Cardiac muscle cell (in vitro differentiated cells and primary cell): ENCODE measurements around the gene CCL25. TPM values are rescaled to one million over a fixed set of nuclear protein-coding genes. Genes with fewer than 3 reads are reported as not detected.

ENCODE experiments used
- DNase-seq, 2 donors: peaks; one replicate each; pipeline versions ENCODE4 v3.0.0 to v3.0.0-alpha.2; 2010 to 2017; ENCODE audit warnings: low read depth in 1 of 2, low spot score in 1 of 2
- H3K27ac ChIP-seq: fragments of 200-600 bp; sonication (generic); 2 replicates; pipeline ENCODE4 v1.5.1; 2016
- H3K27me3 ChIP-seq: fragments of 200-600 bp; sonication (generic); 2 replicates; pipeline ENCODE4 v1.6.0; 2016; ENCODE audit warnings: control low read depth
- H3K36me3 ChIP-seq: fragments of 200-600 bp; sonication (generic); 2 replicates; pipeline ENCODE4 v1.5.1; 2016; ENCODE audit warnings: control low read depth
- H3K4me1 ChIP-seq: fragments of 200-600 bp; sonication (generic); 2 replicates; pipeline ENCODE4 v1.8.1; 2017; ENCODE audit warnings: low read depth, mild to moderate bottlenecking, mixed run types
- H3K4me3 ChIP-seq: fragments of 200-600 bp; sonication (generic); 2 replicates; pipeline ENCODE4 v1.5.1; 2016; ENCODE audit warnings: mild to moderate bottlenecking
- H3K9me3 ChIP-seq: fragments of 200-600 bp; sonication (generic); 2 replicates; pipeline ENCODE4 v1.5.1; 2017; ENCODE audit warnings: low read depth, mild to moderate bottlenecking, control low read depth
- CTCF ChIP-seq: IDR thresholded peaks from 2 replicates; pipeline ENCODE4 v1.5.1; 2012; ENCODE audit warnings: low read depth, mild to moderate bottlenecking, low read length
- polyA plus RNA-seq: library from polyadenylated mRNA; unstranded; fragments of >200 nt; fragmentation: Nextera tagmentation; extraction: Ambion mirVana; gene quantifications from 2 replicates; pipeline ENCODE4 v1.2.1, GENCODE V29; 2016
- total RNA-seq: library from RNA; depleted of rRNA; stranded (reverse); fragments of >200 nt; gene quantifications from 2 replicates; pipeline ENCODE4 v1.2.3, GENCODE V29; 2016

Gene CCL25
- total and polyA plus RNA-seq, 2 experiments from 2014 or later: not detected

GRCh38 chr19:8064911-8065874 is 12.6 kb downstream of the CCL25 start:
- H3K27ac ChIP-seq: no peak overlapping the region
- no peak overlapping the region for H3K4me3 ChIP-seq
- no peak for TF ChIP-seq CTCF
- H3K9me3 ChIP-seq: no peaks in the 10 kb centered on the region
- H3K27me3 ChIP-seq: no peaks in the 10 kb centered on the region
- H3K4me1 ChIP-seq: no peaks in the 10 kb centered on the region
- H3K36me3 ChIP-seq: no peaks in the 10 kb centered on the region
- DNase-seq: no peak

GRCh38 chr19:8065875-8066261 is 13.3 kb downstream of the CCL25 start:
- DNase-seq: no peak
- Histone ChIP-seq H3K27me3 (no peaks in the 10 kb centered on the region), H3K9me3 (no peaks in the 10 kb centered on the region), H3K36me3 (no peaks in the 10 kb centered on the region), H3K4me1 (no peaks in the 10 kb centered on the region), H3K27ac (no peak overlapping the region), H3K4me3 (no peak overlapping the region)
- no peak for TF ChIP-seq CTCF

- Histone ChIP-seq H3K4me3 (no peak overlapping the region), H3K27me3 (no peaks in the 10 kb centered on the region), H3K27ac (no peak overlapping the region), H3K4me1 (no peaks in the 10 kb centered on the region), H3K9me3 (no peaks in the 10 kb centered on the region), H3K36me3 (no peaks in the 10 kb centered on the region)
- no peak for DNase-seq
- TF ChIP-seq CTCF: peak; percentile 60
Measured at GRCh38 chr19:8069096-8069973, 16.8 kb downstream of the CCL25 start.

- Histone ChIP-seq H3K4me1 (no peaks in the 10 kb centered on the region), H3K36me3 (no peaks in the 10 kb centered on the region), H3K27ac (no peak overlapping the region), H3K9me3 (no peaks in the 10 kb centered on the region), H3K4me3 (no peak overlapping the region), H3K27me3 (no peaks in the 10 kb centered on the region)
- no peak for TF ChIP-seq CTCF
- no peak for DNase-seq
Measured at GRCh38 chr19:8071912-8072311, 19.4 kb downstream of the CCL25 start.

- Histone ChIP-seq H3K9me3 (no peaks in the 10 kb centered on the region), H3K27ac (no peak overlapping the region), H3K4me1 (no peaks in the 10 kb centered on the region), H3K36me3 (no peaks in the 10 kb centered on the region), H3K27me3 (no peaks in the 10 kb centered on the region), H3K4me3 (no peak overlapping the region)
- no peak for TF ChIP-seq CTCF
- no peak for DNase-seq
Measured at GRCh38 chr19:8074501-8074900, 21.9 kb downstream of the CCL25 start.
